GM10248 (cell line): ENCODE results near the gene GTF2IRD1.
A peak's percentile ranks its signal among the peaks of the same experiment; 100 is the strongest.

Experiments
- CTCF ChIA-PET: fragments of 300-600 bp; sonication (Branson Sonifier 250); formaldehyde crosslinking; extraction: SDS; loops from one replicate; lab custom pipeline; 2021; ENCODE audit warnings: antibody characterized with exemption; lab: Yijun Ruan, JAX
- POLR2A ChIA-PET: fragments of 350-650 bp; sonication (Branson Sonifier 250); formaldehyde crosslinking; extraction: SDS; loops from one replicate; lab custom pipeline; 2020; ENCODE audit warnings: antibody characterized with exemption; lab: Yijun Ruan, JAX
- DNase-seq: peaks from one replicate; pipeline ENCODE4 v3.0.0; 2012; ENCODE audit errors: extremely low spot score
- TF ChIP-seq, protein P1 (sequence below): IDR thresholded peaks from 2 replicates; pipeline ENCODE4 v1.5.1; 2012; ENCODE audit warnings: mild to moderate bottlenecking, low read depth; ENCODE audit errors: extremely low read depth, missing control alignments, control extremely low read depth

GTF2IRD1 gene

DNA sequence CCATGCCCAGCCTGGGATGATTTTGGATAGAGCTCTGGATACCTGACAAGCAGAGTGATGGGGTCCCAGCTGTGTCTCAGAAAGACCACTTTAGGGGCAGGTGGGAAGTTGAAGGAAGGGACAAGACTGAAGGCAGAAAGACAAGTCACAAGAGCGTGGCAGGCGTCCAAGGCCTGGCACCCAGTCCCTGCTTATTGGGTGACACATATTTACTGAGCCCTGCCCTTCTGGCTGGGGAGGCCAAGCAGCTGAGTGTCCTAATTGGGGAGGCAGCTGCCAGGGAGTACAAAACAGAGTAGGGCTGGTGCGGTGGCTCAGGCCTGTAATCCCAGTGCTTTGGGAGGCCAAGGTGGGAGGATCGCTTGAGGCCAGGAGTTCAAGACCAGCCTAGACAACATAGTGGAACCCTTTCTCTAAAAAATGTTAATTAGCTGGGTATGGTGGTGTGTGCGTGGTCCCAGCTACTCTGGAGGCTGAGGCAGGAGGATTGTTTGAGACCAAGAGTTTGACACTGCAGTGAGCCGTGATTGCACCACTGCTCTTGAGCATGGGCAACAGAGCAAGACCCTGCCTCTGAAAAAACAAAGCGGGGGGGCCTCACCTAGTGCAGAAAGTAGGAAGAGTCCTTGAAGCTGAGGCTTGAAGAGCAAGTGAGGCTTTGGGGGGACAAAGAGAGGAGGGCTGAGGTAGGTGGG is 150.8 kb downstream of the GTF2IRD1 start:
- ChIA-PET CTCF (interaction anchor here (0.7 to 1.5 kb wide), 2 partner anchors 12 to 38 kb away, joined by 3 read pairs; no protein-coding TSS in a partner anchor), POLR2A (no interaction called here)
- no peak for DNase-seq
- TF ChIP-seq, protein P1, sequence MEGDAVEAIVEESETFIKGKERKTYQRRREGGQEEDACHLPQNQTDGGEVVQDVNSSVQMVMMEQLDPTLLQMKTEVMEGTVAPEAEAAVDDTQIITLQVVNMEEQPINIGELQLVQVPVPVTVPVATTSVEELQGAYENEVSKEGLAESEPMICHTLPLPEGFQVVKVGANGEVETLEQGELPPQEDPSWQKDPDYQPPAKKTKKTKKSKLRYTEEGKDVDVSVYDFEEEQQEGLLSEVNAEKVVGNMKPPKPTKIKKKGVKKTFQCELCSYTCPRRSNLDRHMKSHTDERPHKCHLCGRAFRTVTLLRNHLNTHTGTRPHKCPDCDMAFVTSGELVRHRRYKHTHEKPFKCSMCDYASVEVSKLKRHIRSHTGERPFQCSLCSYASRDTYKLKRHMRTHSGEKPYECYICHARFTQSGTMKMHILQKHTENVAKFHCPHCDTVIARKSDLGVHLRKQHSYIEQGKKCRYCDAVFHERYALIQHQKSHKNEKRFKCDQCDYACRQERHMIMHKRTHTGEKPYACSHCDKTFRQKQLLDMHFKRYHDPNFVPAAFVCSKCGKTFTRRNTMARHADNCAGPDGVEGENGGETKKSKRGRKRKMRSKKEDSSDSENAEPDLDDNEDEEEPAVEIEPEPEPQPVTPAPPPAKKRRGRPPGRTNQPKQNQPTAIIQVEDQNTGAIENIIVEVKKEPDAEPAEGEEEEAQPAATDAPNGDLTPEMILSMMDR, result no peak

DNA sequence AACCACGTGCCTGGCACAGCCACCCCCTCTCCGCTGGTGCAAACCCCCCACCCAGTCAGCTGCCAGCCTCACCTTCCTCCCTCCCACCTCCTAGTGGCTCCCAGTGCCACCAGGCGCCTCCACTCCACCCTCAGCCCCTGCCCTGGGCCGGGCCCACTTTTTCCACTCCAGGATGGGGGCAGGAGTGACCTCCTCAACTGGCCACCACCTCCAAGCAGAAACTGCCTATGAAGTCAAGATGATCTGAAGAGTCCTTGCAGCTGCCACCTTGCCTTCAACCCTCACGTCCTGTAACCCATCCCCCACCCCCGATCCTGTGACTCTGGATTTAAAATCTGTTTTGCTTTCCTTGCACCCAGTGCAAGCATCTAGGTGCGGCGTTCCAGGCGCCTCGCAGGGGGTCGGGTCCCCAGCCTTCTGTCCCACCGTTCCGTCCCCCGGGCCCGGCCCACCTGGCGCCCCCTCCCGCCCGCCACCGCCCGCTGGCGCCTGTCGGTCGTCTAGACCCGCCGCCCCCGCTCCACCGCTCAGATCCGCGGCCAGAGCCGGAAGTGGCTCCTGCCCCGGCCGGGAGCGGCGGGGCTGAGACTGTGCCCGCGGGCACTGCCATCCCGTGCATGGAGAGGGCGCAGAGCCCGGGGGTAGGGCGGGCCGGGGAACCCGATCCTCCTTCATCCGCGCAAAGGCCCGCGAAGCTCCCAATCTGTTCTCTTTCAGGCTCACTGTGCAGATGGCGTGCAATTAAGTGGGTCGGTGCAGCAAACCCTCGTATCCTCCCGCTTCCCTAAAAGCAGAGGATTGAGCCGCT is 152.6 kb downstream of the GTF2IRD1 start:
- POLR2A ChIA-PET, result no interaction called here
- peak; percentile 69 for DNase-seq
- CTCF ChIA-PET, result interaction anchor here (1.1 kb wide), 1 partner anchor 19 kb away, joined by 3 read pairs; no protein-coding TSS in a partner anchor
- TF ChIP-seq, protein P1, result no peak

DNA sequence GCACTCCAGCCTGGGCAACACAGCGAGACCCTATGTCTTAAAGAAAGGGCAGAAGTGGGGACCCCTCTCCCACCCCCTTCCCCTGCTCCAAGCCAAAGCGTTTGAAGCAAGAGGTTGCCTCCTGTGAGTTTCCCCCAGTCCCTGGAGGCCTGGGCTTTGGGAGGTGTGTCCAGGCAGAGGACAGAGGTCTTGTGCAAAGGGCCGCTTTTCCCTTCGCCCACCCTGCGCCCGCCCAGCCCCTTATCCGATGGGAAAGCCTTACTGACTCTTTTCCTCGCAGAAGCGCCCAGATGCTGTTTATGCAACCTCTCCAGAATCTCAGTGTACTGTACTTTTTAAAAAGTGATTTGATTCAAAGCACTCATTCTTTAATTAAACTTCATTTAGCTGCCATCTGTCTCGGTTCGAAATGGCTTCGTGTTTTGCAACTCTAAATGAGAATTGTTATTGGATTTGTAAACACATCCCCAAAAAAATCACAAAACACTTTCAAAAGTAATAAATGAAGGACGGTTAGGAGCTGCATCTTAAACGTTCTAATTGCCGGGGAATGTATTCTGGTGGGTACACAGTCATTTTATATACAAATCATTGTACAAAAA is 153.3 kb downstream of the GTF2IRD1 start:
- CTCF ChIA-PET, result interaction anchor here (1.1 to 1.3 kb wide), 2 partner anchors 19 to 40 kb away, joined by 3 to 4 read pairs; no protein-coding TSS in a partner anchor
- TF ChIP-seq, protein P1, result no peak
- no peak for DNase-seq
- POLR2A ChIA-PET, result no interaction called here

DNA sequence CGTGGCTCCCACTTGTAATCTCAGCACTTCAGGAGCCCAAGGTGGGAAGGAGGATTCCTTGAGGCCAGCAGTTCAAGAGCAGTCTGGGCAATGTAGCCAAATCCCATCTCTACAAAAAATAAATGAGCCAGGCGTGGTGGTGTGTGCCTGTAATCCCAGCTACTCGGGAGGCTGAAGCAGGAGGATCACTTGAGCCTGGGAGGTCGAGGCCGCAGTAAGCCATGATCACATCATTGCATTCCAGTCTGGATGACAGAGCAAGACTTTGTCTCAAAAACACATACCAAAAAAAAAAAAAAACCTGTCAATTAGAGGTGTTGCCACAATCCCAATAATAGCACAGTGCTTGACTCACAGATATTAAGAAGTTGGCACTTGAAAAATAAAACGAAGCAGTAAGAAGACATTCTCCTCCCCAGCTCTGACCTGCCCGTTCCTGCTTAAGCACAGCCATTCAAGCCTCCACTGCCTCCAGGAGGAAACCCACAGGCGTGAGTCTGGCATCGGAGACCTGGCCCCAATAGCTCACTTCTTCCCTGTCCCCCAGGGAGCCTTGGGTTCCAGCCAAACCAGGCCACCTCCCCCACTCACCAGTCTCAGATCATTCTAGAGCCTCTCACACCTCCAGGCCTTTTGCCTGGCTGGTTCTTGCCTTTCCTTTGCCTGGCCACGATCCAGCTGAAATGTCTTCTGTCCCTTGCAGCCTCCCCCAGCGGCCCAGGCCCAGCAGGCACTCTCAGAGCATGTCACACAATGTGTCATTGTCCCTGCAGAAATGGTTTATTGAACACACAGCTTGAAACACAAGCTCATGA is 158.5 kb downstream of the GTF2IRD1 start:
- ChIA-PET CTCF (interaction anchor here (1.0 kb wide), 1 partner anchor 12 kb away, joined by 3 read pairs; no protein-coding TSS in a partner anchor), POLR2A (no interaction called here)
- TF ChIP-seq, protein P1, result no peak
- DNase-seq, result no peak

DNA sequence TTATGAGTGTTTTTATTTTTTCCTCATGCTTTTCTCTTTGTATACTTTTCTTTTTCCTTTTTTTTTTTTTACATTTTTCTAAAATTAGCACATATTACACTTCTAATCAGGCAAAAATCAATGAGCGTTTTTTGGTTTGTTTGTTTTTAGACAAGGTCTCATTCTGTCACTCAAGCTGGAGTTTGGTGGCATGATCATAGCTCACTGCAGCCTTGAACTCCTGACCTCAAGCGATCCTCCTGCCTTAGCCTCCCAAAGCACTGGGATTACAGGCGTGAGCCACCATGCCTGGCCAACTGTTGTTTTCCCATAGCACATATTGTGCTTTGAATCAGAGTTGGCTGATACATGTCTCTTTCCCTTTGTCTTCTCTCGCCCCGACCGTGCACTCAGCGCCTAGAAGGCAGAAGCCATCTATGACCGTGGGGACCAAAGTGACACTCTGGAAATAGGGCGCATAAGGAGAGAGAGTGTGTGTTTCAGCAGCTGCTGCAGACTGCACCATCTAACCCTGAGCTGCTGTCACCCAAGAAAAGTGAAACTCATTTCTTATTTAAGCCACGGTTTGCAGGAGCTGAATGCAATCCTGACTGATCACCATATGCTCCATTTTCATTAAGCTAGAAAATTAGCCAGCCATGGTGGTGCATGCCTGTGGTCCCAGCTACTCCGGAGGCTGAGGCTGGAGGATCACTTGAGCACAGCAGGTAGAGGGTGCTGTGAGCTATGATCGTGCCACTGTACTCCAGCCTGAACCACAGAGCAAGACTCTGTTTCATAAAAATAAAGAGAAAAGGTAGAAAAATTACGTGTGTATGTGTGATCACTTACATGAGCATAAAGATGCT is 162.5 kb downstream of the GTF2IRD1 start:
- ChIA-PET POLR2A (no interaction called here), CTCF (interaction anchor here (0.6 to 1.0 kb wide), 2 partner anchors 11 to 63 kb away, joined by 3 read pairs; no protein-coding TSS in a partner anchor)
- TF ChIP-seq, protein P1, result no peak
- DNase-seq, result no peak
